ENCODE results near the gene TMEM91.
"Not testable (repeated sequence)": the region's sequence is repeated elsewhere in the genome, so short reads cannot be mapped to it uniquely, and the experiment has no call there.

Gene TMEM91

GRCh38 chr19:41377977-41378709 is 1.8 kb downstream of the TMEM91 start:
- TF ChIP-seq CTCF (conservative IDR thresholded peaks at IDR 0.05; ENCODE audit: low read length): no peak
- no peak overlapping the region for H3K4me3 ChIP-seq (ENCODE audit: low read length)
- DNase-seq (ENCODE audit: low read depth): no peak

GRCh38 chr19:41381536-41381935 is 5.2 kb downstream of the TMEM91 start:
- not testable (repeated sequence) for H3K4me3 ChIP-seq (ENCODE audit: low read length); DNase-seq (ENCODE audit: low read depth)

DNA sequence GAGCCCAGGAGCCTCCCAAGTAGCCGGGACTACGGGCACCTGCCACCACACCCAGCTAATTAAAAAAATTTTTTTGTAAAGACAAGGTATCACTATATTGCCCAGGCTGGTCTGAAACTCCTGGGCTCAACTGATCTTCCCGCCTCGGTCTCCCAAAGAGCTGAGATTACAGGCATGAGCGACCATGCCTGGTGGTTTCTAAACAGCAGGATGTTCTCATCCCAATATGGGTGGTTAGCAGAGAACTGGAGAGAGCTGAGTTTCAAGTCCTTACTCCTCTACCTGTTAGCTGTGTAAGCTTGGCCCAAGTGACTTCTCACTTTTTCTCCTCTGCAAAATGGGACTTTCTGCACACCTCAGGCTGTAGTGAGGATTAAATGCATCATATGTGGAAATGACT is 8.0 kb downstream of the TMEM91 start:
- no peak for TF ChIP-seq CTCF (conservative IDR thresholded peaks at IDR 0.05; ENCODE audit: low read length)
- no peak overlapping the region for H3K4me3 ChIP-seq (ENCODE audit: low read length)
- DNase-seq (ENCODE audit: low read depth): no peak

DNA sequence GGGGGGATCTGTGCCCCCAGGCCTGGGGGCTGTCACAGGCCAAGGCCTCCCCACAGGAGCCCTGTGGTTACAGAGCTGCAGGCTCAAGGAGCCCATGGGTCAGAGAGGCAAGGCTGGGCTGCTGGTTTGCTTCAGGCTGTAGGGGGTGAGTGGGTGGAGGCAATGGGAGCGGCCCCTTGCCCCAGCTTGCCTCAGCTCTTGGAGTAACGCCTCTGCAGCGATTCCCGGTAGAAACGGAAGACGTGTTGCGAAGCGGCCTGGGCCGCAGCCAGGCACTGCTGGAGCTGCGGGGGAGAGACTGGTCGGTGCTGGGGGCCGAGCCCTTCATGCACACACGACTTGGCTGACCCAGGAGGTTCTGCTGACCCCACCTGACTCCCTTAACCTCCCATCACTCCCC is 10.1 kb downstream of the TMEM91 start:
- H3K4me3 ChIP-seq (ENCODE audit: low read length): no peak overlapping the region
- no peak for TF ChIP-seq CTCF (conservative IDR thresholded peaks at IDR 0.05; ENCODE audit: low read length)
- DNase-seq (ENCODE audit: low read depth): no peak

GRCh38 chr19:41391618-41392017 is 15.3 kb downstream of the TMEM91 start:
- H3K4me3 ChIP-seq (ENCODE audit: low read length): no peak overlapping the region
- no peak for TF ChIP-seq CTCF (conservative IDR thresholded peaks at IDR 0.05; ENCODE audit: low read length)
- no peak for DNase-seq (ENCODE audit: low read depth)

DNA sequence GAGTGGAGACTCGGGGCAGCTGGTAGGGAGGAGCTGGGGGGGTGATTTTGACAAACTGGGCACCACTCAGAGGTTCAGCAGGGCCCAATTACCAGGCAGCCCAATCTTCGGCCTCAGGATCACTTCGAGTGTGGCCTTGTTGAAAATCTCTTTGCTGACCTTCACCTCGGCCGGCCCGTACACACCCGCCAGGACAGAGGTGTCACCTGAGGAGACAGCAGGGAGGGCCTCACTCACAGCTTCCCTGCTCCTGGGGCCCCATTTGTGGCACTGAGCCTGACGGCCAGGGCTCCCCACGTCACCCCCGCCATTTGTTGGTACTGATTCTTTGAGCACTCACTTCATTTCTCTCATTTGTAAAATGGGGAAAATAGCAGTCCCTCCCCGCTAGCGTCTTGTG is 16.4 kb downstream of the TMEM91 start:
- TF ChIP-seq CTCF (conservative IDR thresholded peaks at IDR 0.05; ENCODE audit: low read length): no peak

GRCh38 chr19:41395355-41395754 is 19.0 kb downstream of the TMEM91 start:
- H3K4me3 ChIP-seq (ENCODE audit: low read length): no peak overlapping the region
- TF ChIP-seq CTCF (conservative IDR thresholded peaks at IDR 0.05; ENCODE audit: low read length): no peak
- DNase-seq (ENCODE audit: low read depth): no peak

More for the DNA sequence above, 16.4 kb downstream of the TMEM91 start:
- no peak for DNase-seq (ENCODE audit: low read depth)
- H3K4me3 ChIP-seq (ENCODE audit: low read length): no peak overlapping the region

Data from AG10803 (cell line).